ENCODE data around the gene SLC43A1.

Gene SLC43A1

DNA sequence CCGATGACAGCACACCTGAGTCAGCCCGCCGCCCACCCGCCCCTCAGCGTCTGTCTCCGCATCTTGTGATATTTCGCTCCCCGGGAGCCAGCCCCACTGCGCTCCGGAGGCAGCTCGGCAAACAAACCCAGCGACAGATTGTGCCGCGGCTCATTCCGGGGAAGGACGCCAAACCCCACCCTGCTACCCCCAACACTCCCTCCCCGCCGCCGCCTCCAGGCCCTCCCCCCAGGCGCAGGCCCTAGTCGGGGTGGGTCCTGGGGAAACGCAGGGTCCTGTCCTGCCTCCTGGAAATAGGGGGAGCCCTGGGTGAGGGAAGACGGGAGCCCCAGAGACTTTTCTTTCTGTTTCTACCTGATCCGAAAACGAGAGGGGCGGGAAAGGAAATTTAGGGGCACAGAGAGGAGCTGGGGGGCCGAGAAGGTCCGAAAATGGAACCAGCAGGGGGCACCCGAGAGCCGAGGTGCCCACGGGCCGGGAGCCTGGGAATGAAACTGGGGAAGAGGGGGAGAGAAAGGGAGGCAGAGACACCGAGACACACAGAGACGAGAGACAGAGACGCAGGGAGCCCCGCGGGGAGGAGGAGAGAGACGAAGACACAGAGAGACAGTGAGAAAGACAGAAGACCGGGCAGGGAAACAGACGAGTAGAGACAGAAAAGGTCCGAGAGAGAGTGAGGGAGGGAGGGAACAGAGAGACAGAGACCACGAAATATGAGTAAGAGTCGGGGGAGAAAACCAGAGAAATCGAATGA, 56.9 kb downstream of the SLC43A1 start:
- TF ChIP-seq MYC (IDR thresholded peaks at IDR 0.05; ENCODE audit: low read depth, low read length), result no peak
- no peak for TF ChIP-seq POLR2A (IDR thresholded peaks at IDR 0.05; ENCODE audit: extremely low read depth, insufficient read length)
- TF ChIP-seq, protein P1, sequence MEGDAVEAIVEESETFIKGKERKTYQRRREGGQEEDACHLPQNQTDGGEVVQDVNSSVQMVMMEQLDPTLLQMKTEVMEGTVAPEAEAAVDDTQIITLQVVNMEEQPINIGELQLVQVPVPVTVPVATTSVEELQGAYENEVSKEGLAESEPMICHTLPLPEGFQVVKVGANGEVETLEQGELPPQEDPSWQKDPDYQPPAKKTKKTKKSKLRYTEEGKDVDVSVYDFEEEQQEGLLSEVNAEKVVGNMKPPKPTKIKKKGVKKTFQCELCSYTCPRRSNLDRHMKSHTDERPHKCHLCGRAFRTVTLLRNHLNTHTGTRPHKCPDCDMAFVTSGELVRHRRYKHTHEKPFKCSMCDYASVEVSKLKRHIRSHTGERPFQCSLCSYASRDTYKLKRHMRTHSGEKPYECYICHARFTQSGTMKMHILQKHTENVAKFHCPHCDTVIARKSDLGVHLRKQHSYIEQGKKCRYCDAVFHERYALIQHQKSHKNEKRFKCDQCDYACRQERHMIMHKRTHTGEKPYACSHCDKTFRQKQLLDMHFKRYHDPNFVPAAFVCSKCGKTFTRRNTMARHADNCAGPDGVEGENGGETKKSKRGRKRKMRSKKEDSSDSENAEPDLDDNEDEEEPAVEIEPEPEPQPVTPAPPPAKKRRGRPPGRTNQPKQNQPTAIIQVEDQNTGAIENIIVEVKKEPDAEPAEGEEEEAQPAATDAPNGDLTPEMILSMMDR (IDR thresholded peaks at IDR 0.05; ENCODE audit: low read depth, low read length), result peak; percentile 76
- TF ChIP-seq, protein P2, sequence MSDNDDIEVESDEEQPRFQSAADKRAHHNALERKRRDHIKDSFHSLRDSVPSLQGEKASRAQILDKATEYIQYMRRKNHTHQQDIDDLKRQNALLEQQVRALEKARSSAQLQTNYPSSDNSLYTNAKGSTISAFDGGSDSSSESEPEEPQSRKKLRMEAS (IDR thresholded peaks at IDR 0.05; ENCODE audit: low read depth, low read length), result no peak
- peak; percentile 58 for DNase-seq (ENCODE audit: low read depth)
- H3K4me3 ChIP-seq (ENCODE audit: low read depth, low read length), result peak overlapping the region; percentile 49

DNA sequence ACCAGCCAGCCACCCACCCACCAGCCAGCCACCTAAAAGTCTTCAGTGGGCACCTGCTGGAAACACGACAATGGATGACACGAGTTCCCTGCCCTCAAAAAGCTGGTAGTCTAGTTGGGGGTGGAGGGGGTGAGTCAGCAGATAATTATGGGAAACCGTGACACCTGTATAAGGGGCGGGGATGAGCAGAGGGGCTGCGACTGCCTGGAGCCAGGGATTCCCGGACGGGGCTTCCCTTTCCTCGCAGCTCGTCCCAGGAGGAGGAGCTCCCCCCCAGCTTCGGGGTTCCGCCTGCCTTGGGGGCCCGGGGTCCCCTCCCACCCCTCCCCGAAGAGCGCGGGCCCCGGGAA, 57.5 kb downstream of the SLC43A1 start:
- TF ChIP-seq, protein P2 (IDR thresholded peaks at IDR 0.05; ENCODE audit: low read depth, low read length), result no peak
- TF ChIP-seq, protein P1 (IDR thresholded peaks at IDR 0.05; ENCODE audit: low read depth, low read length), result no peak
- no peak for TF ChIP-seq MYC (IDR thresholded peaks at IDR 0.05; ENCODE audit: low read depth, low read length)
- TF ChIP-seq POLR2A (IDR thresholded peaks at IDR 0.05; ENCODE audit: extremely low read depth, insufficient read length), result no peak
- H3K4me3 ChIP-seq (ENCODE audit: low read depth, low read length), result no peak overlapping the region
- DNase-seq (ENCODE audit: low read depth), result no peak

DNA sequence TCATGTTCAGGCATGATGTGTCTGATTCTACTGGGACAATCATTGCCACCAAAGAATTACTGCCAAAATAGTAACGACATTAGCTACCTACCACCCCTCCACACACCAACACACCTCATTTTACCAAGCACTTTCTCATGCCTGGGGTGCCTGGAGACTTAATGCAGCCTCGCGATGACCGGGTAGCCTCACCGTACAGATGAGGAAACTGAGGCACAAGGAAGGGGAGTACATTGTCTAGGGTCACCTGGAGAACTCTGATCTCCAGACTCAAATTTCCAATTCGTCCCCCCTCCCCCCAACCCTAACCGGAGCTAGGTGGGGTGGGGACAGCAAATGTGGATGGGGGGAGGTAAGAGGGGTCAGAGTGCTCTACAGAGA, 57.9 kb downstream of the SLC43A1 start:
- H3K4me3 ChIP-seq (ENCODE audit: low read depth, low read length), result no peak overlapping the region
- no peak for TF ChIP-seq MYC (IDR thresholded peaks at IDR 0.05; ENCODE audit: low read depth, low read length)
- TF ChIP-seq, protein P1 (IDR thresholded peaks at IDR 0.05; ENCODE audit: low read depth, low read length), result no peak
- TF ChIP-seq, protein P2 (IDR thresholded peaks at IDR 0.05; ENCODE audit: low read depth, low read length), result no peak
- no peak for TF ChIP-seq POLR2A (IDR thresholded peaks at IDR 0.05; ENCODE audit: extremely low read depth, insufficient read length)
- DNase-seq (ENCODE audit: low read depth), result no peak

DNA sequence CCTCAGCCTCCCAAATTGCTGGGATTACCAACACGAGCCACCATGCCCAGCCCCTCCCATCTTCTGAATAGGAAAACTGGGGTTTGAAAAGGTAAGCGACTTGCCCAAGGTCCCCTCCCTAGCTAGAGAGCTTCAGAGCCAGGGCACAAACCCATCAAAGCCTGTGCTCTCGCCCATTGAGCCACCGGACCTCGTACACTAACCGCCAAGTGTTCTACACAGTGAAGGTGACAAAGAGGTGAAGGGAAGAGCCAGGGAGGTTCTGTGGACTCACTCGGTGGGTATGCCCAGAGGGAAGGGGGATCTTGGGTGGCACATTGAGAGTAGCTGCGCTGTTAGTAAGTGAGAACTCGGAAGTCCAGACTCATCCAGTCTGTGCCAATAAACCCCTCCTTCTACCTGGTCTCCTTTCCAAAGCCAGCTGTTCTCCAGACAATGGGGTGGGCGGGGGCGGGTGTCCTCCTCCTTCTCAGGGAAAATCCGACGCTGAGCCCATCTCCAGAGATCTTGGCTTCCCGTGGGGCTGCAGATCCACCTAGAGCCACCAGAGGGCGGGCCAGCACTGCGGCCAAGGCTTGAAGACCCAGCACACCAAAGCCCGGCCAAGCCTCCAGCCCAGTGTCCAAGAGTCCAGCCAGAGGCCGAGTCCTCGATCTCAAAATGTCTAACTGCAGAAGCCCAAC, 58.4 kb downstream of the SLC43A1 start:
- no peak for TF ChIP-seq MYC (IDR thresholded peaks at IDR 0.05; ENCODE audit: low read depth, low read length)
- TF ChIP-seq, protein P1 (IDR thresholded peaks at IDR 0.05; ENCODE audit: low read depth, low read length), result peak; percentile 98
- no peak overlapping the region for H3K4me3 ChIP-seq (ENCODE audit: low read depth, low read length)
- peak; percentile 82 for DNase-seq (ENCODE audit: low read depth)

DNA sequence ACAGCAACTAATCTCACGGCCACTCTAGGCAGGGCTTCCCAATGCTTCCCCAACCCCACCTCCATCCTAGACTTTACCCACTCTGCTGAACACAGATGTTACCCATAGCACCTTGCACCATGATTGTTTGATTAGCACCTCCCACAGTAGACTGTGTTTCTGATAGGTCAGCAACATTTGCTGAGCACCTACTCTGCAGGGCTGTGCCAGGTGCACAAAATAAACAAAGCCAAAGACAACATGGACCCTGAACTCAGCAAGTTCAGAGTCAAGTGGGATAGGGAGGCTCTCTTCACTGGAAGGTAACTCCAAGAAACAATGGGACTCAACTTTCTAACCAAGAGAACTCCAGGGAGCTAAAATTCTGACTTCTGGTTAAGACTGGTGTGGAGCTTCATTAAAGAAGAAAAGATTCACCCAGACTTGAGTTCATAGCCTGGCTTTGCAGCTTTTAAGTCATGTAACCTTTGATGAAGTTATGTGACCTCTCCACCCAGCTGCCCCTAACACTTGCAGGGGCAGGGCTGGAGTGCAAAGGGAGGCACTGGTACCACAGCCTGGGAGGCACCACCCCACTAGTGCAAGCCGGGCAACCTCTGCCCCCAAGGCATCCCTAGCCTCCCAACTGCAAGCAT, 61.8 kb downstream of the SLC43A1 start:
- no peak overlapping the region for H3K4me3 ChIP-seq (ENCODE audit: low read depth, low read length)
- TF ChIP-seq, protein P1 (IDR thresholded peaks at IDR 0.05; ENCODE audit: low read depth, low read length), result no peak
- TF ChIP-seq POLR2A (IDR thresholded peaks at IDR 0.05; ENCODE audit: extremely low read depth, insufficient read length) (no peak), MYC (IDR thresholded peaks at IDR 0.05; ENCODE audit: low read depth, low read length) (no peak)
- TF ChIP-seq, protein P2 (IDR thresholded peaks at IDR 0.05; ENCODE audit: low read depth, low read length), result no peak
- DNase-seq (ENCODE audit: low read depth), result no peak

All from NB4 (cell line).